Nephron (organoid): Measurements from ENCODE around the gene TACR2.
A peak's percentile ranks its signal among the peaks of the same experiment; 100 is the strongest.

Experiments used
- H3K27ac Mint-ChIP-seq, 3 experiments: 2 replicates each; pipeline ENCODE4 v1.8.0; 2020; ENCODE audit warnings: mixed read lengths in 3 of 3, mild to moderate bottlenecking in 2 of 3, moderate library complexity in 1 of 3
- H3K27me3 Mint-ChIP-seq: 2 replicates; pipeline ENCODE4 v1.8.0; 2021; ENCODE audit warnings: low read depth, mild to moderate bottlenecking, moderate library complexity, mixed read lengths
- H3K36me3 Mint-ChIP-seq: 2 replicates; pipeline ENCODE4 v1.8.0; 2020; ENCODE audit warnings: low read depth, mixed read lengths
- H3K4me1 Mint-ChIP-seq: 2 replicates; pipeline ENCODE4 v1.8.0; 2020; ENCODE audit warnings: mixed read lengths
- H3K4me3 Mint-ChIP-seq, 3 experiments: 2 replicates each; pipeline ENCODE4 v1.8.0; 2020; ENCODE audit warnings: mild to moderate bottlenecking in 3 of 3, mixed read lengths in 3 of 3, moderate library complexity in 2 of 3
- H3K9me3 Mint-ChIP-seq: 2 replicates; pipeline ENCODE4 v1.8.0; 2020; ENCODE audit warnings: mixed read lengths
- TF ChIP-seq, protein P1 (sequence below), 3 experiments: fragments of 200-600 bp; sonication (generic); IDR thresholded peaks; one replicate each; pipeline ENCODE4 v1.5.0; 2021; ENCODE audit warnings: antibody characterized with exemption in 3 of 3; ENCODE audit not compliant: unreplicated experiment in 3 of 3

Gene TACR2

DNA sequence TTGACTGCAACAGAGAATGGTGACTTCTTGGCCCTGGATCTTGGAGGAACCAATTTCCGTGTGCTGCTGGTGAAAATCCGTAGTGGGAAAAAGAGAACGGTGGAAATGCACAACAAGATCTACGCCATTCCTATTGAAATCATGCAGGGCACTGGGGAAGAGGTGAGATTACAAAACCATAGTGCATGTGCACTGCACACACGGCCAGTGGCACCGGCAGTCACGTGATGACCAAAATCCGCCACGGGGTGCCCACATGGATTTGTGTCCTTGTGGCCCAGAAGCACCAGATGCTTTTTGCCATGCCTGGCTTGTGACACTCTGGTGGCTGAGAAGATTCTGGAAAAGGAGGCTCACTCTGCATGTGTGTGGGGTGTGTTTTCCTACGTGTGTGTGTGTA lies 32.4 kb downstream of the TACR2 start:
- no peaks in the 10 kb centered on the region for H3K9me3 Mint-ChIP-seq
- no peak overlapping the region for H3K27ac Mint-ChIP-seq
- TF ChIP-seq, protein P1, sequence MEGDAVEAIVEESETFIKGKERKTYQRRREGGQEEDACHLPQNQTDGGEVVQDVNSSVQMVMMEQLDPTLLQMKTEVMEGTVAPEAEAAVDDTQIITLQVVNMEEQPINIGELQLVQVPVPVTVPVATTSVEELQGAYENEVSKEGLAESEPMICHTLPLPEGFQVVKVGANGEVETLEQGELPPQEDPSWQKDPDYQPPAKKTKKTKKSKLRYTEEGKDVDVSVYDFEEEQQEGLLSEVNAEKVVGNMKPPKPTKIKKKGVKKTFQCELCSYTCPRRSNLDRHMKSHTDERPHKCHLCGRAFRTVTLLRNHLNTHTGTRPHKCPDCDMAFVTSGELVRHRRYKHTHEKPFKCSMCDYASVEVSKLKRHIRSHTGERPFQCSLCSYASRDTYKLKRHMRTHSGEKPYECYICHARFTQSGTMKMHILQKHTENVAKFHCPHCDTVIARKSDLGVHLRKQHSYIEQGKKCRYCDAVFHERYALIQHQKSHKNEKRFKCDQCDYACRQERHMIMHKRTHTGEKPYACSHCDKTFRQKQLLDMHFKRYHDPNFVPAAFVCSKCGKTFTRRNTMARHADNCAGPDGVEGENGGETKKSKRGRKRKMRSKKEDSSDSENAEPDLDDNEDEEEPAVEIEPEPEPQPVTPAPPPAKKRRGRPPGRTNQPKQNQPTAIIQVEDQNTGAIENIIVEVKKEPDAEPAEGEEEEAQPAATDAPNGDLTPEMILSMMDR (IDR thresholded peaks at IDR 0.05; ENCODE audit: unreplicated experiment in 3 of 3), result no peak
- no peaks in the 10 kb centered on the region for H3K27me3 Mint-ChIP-seq
- peaks cover 52% of the 10 kb centered on the region for H3K36me3 Mint-ChIP-seq
- no peak overlapping the region for H3K4me3 Mint-ChIP-seq
- H3K4me1 Mint-ChIP-seq, result peaks cover 29% of the 10 kb centered on the region

DNA sequence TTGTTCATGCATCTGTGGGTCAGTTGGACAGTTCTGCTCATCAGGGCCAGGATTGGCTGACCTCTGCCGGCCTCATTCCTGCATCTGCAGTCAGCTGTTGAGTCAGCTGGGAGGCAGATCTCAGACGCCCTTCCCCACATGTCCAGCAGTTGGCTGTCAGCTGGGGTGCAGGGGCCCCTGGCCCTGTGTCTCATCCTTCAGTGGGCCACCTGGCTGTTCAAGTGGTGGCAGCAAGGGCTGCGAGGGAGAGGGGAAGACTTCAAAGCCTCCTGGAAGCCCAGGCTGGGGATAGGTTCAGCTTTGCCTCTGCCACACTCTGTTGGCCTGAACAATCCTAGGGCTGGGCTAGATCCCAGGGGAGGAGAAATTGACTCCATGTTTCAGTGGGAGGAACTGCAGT lies 33.2 kb downstream of the TACR2 start:
- peaks cover 29% of the 10 kb centered on the region for H3K4me1 Mint-ChIP-seq
- H3K36me3 Mint-ChIP-seq, result peaks cover 50% of the 10 kb centered on the region
- no peak overlapping the region for H3K4me3 Mint-ChIP-seq
- H3K27me3 Mint-ChIP-seq, result no peaks in the 10 kb centered on the region
- H3K27ac Mint-ChIP-seq, result peak overlapping the region in 1 of 3 experiments; percentile 41
- H3K9me3 Mint-ChIP-seq, result no peaks in the 10 kb centered on the region
- TF ChIP-seq, protein P1 (IDR thresholded peaks at IDR 0.05; ENCODE audit: unreplicated experiment in 3 of 3), result no peak

DNA sequence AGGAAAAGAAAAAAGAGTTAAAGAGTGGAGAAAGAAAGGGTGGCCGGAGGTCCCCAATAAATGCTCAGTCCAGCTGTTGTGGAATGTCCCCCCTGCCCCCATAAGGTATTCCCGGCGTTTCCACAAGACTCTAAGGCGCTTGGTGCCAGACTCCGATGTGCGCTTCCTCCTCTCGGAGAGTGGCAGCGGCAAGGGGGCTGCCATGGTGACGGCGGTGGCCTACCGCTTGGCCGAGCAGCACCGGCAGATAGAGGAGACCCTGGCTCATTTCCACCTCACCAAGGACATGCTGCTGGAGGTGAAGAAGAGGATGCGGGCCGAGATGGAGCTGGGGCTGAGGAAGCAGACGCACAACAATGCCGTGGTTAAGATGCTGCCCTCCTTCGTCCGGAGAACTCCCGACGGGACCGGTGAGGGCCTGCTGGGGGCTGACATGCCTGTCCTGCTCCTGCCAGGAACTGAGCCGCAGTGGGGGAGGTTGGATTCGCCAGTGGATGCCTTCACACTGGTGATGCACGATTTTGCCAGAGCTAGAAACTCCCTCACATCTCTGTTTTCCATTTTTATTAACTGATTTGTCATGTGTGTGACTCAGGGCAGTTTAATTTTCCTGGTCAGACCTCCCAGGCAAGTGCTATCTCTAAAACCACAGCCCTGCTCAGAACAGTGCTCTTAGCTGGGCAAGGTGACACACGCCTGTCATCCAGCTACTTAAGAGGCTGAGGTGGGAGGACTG lies 34.2 kb downstream of the TACR2 start:
- TF ChIP-seq, protein P1 (IDR thresholded peaks at IDR 0.05; ENCODE audit: unreplicated experiment in 3 of 3), result no peak
- H3K9me3 Mint-ChIP-seq, result no peaks in the 10 kb centered on the region
- H3K27ac Mint-ChIP-seq, result no peak overlapping the region
- H3K36me3 Mint-ChIP-seq, result peaks cover 50% of the 10 kb centered on the region
- H3K27me3 Mint-ChIP-seq, result no peaks in the 10 kb centered on the region
- peaks cover 36% of the 10 kb centered on the region for H3K4me1 Mint-ChIP-seq
- H3K4me3 Mint-ChIP-seq, result no peak overlapping the region

DNA sequence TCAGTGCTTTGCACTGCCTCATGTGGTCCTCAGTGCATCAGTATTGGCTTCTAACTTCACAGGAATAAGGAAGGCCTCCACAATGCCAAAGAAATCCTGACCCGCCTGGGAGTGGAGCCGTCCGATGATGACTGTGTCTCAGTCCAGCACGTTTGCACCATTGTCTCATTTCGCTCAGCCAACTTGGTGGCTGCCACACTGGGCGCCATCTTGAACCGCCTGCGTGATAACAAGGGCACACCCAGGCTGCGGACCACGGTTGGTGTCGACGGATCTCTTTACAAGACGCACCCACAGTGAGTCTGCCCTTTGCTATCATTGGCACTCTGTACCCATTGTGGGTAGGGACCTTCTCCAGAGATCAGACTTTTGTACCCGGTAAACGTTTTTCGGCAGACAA lies 36.9 kb downstream of the TACR2 start:
- Mint-ChIP-seq H3K9me3 (no peaks in the 10 kb centered on the region), H3K4me1 (peaks cover 40% of the 10 kb centered on the region), H3K27me3 (no peaks in the 10 kb centered on the region), H3K4me3 (no peak overlapping the region), H3K27ac (no peak overlapping the region), H3K36me3 (peaks cover 39% of the 10 kb centered on the region)
- TF ChIP-seq, protein P1 (IDR thresholded peaks at IDR 0.05; ENCODE audit: unreplicated experiment in 3 of 3), result no peak

DNA sequence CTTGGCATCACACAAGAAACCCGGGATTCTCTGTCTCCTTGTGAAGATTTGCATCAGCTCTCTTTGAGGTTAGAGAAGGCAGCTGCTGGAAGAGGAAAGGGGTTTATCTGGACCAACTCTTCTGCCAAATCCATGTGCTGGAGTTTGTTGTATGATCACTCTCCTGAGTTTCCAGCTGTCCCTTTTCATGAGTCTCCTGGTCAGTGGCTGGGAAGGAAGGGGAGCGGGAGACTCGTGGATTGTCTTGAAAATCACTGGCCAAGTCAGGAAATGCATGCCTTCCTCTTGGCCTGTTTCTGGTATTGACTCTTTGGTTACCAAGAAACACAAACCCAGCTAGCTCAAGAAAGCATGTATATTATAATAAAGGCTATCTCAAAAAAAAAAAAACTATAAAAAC lies 38.8 kb downstream of the TACR2 start:
- Mint-ChIP-seq H3K27me3 (no peaks in the 10 kb centered on the region), H3K4me1 (peaks cover 21% of the 10 kb centered on the region), H3K36me3 (peaks cover 27% of the 10 kb centered on the region), H3K9me3 (no peaks in the 10 kb centered on the region), H3K27ac (peak overlapping the region in 2 of 3 experiments; percentile 55 to 67), H3K4me3 (no peak overlapping the region)
- TF ChIP-seq, protein P1 (IDR thresholded peaks at IDR 0.05; ENCODE audit: unreplicated experiment in 3 of 3), result no peak

DNA sequence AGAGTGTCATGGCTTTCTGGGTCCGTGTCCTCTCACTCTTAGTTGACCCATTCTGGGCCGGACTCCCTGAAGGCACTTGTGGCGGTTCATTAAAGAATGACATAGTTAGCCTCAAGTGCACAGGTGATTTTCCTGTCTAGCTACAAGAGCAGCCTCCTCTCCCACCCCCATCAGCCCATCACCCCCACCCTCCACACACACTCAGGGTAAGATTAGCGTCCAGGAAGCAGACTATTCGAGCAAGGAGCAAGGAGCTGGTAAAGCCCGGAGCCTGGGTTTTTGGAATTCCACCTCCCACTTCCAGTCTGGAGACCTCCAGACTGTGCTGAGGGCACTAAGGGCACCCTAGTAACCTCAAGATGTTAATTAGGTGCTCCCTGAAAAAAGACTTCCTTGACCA lies 39.5 kb downstream of the TACR2 start:
- TF ChIP-seq, protein P1 (IDR thresholded peaks at IDR 0.05; ENCODE audit: unreplicated experiment in 3 of 3), result no peak

More for the DNA sequence above, 39.5 kb downstream of the TACR2 start:
- no peak overlapping the region for H3K4me3 Mint-ChIP-seq
- peaks cover 21% of the 10 kb centered on the region for H3K4me1 Mint-ChIP-seq
- peak overlapping the region in 1 of 3 experiments; percentile 67 for H3K27ac Mint-ChIP-seq
- H3K36me3 Mint-ChIP-seq, result peaks cover 26% of the 10 kb centered on the region
- H3K27me3 Mint-ChIP-seq, result no peaks in the 10 kb centered on the region
- no peaks in the 10 kb centered on the region for H3K9me3 Mint-ChIP-seq
